Measurements from ENCODE around the gene ARID1B.
"Not testable (repeated sequence)": the region's sequence is repeated elsewhere in the genome, so short reads cannot be mapped to it uniquely, and the experiment has no call there.

Gene ARID1B

DNA sequence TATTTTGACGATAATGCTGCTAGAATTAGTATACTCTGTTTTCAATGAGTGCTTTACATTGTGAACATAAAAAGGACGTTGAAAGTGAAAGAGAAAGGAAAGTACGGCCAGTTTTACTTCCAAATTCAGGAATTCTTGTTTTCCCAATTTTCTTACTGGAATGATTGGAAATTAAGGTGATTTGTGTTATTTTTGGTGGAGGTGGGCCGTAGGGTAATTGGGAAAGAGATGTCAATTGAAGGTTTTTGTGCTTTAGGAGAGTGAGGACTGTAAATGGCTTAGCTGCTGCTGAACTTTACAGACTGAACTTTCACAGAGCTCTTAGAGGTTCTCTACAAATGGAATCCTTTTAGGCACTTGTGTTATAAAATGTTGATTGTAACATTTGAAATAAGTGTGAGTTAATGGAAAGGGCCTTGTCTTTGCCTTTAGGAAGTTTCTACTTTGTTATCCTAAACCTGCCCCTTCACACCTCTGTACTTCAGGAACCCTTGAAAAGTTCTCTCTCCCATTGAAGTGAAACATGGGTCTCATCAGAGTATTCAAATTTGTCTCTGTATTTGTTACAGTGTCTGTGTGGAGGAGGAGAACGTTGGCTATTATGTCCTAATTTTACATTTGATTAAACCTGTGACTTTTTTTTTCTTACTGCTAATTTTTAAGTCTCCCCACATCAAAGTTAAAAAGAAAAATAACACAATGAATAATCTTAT lies 256.4 kb downstream of the ARID1B start:
- no peak for DNase-seq

DNA sequence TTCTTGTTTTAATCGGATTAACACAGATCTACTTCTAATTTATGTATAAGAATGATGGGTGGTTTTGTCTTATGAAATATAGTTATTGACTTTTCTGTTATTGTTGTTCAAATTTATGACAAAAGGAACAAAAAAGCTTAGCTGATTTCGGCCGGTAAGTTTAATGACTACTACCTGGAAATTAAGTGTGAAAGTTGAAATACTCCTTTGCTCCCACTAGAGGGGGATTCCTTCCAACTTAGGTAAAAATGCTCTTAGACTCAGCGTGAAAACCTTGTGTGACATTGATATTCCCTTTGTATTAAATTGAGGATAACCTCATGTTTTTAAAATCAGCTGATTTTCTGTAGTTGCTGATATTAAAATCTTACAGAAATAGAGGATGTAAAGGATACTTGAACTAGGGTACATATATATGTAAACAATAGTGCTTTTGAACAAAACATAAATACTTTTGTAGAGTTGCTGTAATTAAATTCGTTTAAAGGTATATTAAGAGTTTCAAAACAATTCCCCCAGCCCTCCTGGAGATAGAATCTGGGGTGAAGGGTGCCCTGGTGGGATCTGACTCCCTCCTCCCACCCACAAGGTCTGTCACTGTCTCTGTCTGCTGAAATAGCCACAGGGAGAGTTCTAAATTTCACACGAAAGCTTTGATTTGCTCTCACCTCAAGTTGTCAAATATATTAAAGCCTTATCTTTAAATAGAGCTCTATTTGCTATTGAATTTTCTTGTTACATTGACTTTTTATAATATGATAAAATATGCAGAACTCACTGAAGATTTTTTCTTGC lies 257.5 kb downstream of the ARID1B start:
- DNase-seq, result peak; percentile 36

DNA sequence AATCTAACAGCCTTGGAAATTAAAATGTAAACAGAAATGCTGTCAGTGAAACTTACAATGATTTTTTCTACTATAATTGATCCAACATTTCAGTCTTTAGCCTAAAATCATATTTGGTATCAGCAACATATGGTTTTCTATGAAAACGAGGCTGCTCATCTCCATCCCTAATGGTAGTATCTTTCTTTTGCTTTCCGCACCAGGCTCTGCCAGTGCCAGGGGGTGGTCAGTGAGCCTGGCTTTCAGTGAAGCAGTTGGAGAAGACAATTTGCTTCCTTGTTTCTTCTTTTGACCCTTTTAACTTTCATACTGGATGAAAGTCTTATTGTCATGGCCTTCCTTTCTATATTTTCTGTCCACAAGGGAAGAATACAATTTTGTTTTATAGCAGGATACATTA lies 258.4 kb downstream of the ARID1B start:
- DNase-seq, result no peak

DNA sequence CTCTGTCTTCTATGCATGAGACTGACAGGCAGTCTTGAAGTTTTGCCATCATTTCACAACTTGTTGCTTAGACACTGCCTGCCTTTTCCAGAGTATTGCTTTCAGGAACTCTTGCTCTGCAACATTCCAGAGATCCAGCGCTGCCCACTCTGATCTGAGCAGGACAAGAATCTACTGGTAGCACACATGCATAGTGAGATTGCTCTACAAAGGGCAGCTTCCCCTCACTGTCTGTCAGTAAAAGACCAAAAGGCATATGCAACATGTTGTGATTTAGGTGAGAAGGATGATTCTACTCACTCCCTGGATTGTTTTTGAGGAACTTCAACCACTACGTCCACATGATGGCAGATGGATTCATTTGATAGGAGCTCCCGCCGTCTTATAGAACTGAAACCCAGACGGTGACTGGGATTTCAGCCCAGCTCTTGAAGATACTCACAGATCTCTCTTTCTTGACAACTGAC lies 259.1 kb downstream of the ARID1B start:
- DNase-seq, result no peak

DNA sequence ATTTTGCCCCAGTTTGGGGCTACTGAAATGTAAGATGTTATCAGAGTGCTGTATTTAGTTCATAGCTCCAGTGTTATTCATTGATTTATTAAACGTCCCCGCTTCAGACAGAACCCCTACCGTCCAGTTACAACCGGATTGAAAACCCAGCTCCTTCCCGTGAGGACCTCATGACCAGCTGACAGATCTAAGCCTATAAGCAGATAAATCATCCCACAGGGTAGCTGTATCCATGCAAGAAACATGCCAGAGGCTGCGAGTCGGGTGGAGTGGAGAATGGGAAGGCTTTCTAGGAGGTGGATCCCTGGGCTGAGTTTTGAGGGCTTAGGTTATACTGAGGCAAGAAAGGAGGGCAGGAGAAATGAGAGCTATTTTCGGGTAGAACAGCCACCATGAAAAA lies 260.0 kb downstream of the ARID1B start:
- no peak for DNase-seq

DNA sequence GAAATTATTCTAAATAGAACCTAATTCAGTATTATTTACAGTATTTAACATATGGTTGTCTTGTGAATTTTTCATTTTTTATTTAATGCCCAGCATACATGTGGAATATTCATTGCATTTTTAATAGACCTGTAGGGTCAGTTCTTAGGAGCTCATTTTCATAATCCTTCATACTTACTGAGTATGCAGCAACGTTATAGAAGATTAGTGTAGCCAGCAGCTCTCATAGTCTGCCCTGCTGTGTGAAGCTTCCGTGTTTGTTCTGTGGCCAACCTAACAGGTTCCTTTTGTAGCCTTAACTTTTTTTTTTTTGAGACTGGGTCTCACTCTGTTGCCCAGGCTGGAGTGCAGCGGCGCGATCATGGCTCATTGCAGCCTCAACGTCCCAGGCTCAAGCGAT lies 261.4 kb downstream of the ARID1B start:
- DNase-seq, result no peak

DNA sequence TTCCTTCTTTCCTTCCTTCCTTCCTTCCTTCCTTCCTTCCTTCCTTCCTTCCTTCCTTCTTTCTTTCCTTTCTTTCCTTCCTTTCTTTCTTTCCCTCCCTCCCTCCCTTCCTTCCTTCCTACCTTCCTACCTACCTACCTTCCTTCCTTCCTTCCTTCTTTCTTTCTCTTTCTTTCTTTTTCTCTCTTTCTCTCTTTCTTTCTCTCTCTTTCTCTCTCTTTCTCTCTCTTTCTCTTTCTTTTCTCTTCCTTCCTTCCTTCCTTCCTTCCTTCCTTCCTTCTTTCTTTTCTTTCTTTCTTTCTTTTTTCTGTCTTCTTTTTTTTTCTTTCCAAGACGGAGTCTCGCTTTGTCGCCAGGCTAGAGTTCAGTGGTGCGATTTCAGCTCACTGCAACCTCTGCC lies 262.5 kb downstream of the ARID1B start:
- DNase-seq, result not testable (repeated sequence)

DNA sequence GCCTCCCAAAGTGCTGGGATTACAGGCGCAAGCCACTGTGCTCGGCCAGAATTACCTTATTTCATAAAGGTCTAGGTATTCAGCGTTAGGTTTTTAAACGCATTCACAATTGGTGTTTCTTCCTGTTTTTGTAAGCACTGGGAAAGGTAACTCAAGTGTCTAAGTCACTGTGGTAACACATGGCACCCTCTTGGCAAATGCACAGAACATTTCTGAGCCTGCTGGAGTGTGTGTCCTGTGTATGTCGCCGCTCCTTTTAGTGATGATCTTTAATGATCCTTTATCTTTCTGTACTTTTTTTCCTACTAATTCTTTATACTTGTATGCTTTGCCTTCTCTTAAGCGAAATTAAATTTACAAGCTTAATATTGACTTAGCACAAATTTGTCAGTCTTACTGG lies 263.0 kb downstream of the ARID1B start:
- DNase-seq, result no peak

DNA sequence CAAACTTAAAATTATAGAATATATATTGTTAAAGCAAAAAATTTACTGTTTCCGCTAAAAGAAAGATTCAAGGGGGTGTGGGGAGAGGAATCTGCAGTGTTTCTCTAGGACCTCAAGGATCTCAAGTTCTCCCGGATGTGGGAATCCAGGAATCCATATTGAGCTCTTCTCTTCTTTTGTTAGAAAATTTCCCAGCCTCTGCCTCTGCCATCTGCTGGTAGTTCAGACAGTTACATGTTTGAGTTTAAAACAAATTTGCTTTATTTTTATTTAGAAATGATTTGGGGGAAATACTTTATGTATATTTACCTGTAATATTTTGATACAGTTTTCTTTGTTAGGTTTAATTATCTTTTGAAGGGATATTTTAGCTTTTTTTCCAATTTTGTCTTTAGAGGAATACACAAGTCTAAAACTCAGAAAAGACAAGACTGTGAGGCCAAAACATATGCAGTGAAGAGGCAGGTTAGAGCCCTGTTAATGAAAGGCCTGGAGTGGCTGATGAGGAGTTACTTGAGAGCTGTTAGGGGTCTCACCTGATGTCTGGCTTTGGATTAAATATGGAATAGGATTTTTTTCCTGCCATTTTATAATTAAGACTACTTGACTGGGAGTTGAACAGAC lies 268.8 kb downstream of the ARID1B start:
- DNase-seq, result no peak

DNA sequence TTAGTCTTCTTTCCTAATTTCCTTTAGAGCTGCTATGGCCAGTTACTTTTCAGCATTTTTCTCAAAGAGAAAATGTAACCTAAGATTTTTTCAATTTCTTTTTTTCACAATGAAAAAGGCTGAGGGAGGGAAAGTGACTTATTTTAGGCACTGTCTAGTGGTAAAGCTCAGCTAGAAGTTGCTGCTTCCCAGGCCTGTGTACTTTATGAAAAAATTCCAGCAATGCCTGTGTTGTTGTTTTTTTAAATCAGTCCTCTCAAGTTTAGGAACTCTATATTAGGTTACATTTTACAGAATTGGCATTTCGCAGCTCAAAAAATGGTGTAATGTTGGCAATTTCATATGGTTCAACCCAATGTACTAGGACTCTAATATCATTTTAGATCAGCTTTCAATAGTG lies 269.6 kb downstream of the ARID1B start:
- no peak for DNase-seq

DNA sequence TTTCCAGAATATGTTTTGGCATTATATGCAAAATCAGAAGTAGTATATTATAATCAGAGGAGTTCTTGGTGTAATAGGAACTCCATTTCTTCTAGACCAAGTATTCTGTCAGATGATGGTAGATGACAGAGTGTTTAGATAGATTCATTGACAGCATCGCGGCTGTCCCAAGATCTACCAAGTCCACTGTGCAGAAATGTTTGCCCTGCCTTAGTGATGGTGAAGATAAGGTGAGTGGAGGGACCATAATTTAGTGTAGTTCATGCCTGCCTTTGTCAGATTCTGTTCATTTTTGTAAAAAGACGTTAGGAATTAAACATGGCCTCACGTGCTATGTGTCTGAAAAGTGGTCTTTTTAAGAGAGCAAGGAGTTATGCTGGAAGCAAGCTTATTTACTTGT lies 270.1 kb downstream of the ARID1B start:
- DNase-seq, result no peak

DNA sequence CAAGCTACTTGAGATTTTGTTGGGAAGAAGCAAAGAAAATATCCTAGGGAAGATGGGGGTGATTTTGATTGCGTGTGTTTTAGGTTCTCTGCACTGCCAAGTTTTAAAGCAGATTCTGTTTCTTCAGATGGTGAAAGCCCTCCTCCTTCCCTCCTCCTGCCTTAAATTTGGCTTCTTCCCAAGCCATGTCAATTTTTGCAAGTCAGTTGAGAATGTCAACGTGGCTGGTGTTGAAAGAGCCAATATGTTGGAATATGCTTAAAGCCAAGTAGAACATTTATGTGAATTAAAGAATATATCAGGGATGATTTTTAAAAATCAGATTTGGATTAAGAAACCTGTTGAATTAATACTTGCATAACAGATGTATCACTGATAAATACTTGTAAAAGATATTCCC lies 270.8 kb downstream of the ARID1B start:
- no peak for DNase-seq

DNA sequence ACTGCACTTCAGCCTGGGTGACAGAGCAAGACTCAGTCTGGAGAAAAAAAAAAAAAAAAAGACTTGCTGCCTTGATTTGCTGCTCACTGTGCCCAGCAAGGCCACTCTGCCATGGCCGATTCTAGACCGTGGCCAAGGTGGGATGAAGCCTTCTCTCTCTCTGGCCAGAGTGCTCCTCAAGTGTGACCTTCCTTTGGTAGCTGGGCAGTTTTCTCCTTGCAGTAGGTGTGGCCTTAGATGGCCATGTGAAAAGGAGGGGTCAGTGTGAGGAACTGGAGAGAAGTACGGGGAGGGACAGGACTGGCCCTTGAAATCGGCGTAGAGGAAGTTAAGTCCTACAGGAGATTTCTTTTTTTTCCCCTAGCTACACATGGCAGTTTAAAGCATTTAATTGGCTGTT lies 272.0 kb downstream of the ARID1B start:
- DNase-seq, result no peak

DNA sequence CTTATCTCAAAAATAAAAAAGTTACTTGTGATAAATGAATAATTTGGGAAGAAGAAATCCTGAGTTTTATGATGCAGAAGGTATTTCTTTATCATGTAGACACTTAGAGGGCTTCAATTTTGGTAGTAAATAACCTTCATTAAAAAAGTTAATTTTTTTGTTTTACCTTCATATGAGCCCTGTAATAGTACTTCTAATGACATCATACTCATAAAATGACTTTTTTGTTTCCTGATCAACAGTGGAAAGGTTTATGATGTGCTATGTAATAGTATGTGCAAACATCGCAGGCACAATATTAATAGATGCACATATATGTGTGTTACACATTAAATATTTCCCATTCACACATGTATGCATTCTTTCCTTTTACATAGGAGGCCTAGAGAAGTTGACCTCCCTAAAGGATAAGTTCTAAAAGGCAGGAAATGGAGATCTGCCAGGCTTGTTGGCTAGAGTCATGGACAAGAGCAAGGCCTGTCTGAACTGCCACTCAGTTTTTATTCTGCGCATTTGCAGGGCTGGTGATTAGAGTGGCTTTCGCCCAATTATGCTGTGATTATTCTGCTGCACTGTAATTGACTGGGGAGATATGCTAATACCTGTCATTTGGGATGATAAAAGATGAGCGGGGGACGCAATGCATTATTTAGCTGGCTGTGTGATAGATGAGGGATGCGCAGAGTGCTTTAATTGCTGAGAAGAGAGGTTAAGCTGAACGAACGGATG lies 273.5 kb downstream of the ARID1B start:
- no peak for DNase-seq

DNA sequence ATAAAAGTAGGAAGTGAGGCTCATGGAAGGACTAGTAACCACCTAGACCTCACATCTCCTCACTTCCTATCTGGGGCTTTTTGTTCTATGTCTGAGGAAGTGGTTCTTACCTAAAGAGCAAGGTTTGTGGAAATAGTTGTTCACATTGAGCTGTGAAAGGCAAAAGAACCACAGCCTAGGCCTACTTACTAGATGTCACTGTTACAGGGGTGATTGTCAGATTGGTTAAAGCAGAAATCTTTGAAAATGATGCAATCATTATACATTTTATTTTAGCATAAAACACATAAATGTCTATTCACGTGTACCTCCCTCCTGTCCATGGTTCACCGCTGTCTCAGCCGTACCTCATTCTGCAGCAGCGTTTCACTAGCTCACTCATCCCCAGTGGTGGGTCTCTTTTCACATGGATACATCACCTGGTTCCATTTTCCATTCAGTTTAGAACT lies 277.4 kb downstream of the ARID1B start:
- no peak for DNase-seq

DNA sequence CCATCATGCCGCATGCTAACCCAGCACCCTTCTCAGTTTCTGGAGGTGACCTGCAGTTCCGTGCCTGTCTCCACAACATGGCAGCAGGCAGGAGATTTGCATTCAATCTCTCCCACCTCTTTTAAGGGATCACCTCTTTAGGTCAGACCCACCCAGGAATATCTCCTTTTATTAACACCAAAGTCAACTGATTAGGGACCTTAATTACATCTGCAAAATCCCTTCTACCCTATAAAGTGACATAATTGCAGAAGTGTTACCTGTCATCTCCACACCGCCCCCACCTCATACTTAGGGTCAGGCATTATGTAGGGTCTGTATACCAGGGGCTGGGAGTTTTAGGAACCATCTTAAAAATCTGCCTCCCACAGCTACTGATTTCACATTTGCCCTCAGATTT lies 278.7 kb downstream of the ARID1B start:
- no peak for DNase-seq

DNA sequence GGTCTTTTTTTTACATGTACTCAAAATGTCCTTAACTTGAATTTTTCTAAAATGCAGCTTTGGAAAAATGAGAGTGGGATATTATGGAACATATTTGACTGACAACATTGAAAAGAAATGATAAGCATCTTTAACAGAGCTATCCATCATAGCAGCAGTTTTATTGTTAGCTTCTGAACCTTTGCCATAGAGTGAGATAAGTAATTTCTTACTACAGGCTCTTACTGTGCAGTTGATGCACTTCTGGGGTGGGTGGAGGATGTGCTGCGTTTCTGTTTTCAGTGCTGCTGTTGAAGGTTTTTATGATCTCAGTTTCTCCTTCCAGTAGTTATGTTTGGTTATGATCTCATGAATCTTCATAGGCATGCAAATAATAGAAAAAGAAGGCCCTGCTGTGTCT lies 279.1 kb downstream of the ARID1B start:
- DNase-seq, result no peak

DNA sequence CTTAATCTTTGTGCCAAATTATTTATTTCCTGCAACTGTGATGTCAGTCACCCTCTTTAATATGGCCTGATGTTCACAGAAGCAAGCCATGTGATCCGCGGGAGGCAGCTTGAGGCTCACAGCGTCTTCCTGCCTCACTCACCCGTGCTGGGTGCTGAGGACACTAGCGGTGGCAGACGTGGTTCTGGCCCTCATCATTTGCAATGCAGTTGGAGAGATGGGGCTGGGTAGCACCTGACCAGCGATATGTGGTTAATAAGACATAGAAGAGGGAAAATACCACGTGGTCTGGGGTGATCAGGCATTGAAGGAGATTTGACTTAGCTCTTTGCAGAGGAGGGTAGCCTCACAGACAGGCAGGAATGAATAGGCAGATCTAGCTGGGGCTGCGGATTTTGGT lies 281.4 kb downstream of the ARID1B start:
- DNase-seq, result no peak

DNA sequence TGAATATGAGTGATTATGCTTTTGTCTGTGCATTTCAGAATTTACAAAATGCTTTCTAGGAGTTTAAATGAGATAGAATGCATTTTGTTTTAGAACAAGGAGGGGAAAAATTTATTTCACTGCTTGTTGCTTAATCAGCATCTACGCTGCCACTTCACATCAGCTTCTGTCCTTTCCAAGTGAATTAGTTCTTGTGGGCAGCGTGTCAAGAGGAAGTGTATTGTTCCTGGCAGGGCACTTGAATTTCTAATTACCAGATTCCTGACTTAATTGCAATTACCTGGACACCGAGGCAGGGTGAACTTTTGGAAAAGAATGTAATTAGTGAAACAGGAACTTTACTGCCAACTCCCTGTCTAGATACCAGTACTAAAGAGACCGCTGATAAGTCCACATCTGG lies 282.6 kb downstream of the ARID1B start:
- no peak for DNase-seq

DNA sequence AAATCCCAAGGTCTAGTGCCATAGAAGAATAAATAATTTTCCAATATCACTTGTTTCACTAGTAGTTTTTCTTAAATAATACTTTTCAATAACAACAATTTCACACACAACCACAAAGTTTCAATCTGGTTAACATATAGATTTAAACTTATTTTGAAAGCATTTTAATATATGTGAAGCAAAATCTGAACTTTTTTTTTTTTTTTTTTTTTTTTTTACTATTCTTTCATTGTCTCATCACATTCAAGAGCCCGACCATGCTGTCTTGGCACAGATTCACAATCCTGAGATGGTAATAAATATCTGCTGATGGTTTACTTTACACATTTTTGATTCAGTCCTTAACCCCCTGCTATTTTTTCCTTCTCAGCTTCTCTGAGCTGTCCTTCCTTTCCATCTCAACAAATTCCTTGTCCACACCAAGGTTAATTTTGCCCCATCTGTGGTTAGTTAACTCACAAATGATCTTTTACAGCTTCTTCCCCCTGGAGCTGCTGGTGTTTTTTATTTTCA lies 283.3 kb downstream of the ARID1B start:
- DNase-seq, result no peak

DNA sequence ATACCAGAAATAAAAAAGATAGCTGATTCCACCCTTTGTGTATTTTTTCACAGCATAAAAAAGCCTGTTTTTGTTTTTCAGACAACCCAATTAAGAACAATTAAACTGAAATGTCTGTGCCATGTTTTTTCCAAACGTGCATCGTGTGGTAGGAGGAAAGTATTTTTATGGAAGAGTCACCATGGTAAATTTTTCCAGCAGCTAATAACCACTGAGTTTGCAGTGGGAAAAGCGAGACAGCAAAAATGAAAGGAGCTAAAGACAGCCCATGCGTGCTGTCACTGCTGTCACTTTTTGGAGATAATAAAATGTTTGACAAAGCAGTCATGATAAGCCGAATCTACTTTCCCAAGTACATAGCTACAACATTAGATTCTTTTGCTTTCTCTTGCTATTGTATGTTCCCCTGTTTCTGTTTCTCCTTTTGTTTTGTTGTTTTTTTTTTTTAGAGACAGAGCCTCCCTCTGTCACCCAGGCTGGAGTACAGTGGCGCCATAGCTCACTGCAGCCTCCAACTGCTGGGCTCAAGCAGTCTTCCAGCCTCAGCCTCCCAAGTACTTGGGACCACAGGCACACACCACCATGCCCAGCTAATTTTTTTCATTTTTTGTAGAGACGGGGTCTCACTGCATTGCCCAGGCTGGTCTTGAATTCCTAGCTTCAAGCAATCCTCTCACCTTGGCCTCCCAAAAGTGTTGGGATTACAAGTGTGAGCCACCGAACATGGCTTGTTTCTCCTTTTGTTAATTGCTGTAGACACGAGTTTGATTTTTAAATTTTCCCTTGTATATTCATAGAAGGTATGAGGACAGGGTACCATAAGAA lies 284.8 kb downstream of the ARID1B start:
- DNase-seq, result no peak
